HG02938 (cell line): ENCODE measurements around the gene EPHA4.

Experiments
- ATAC-seq: cut with Tn5 transposase; IDR thresholded peaks from one replicate; pipeline ENCODE4 v1.9.1; 2021; ENCODE audit warnings: mild to moderate bottlenecking, moderate library complexity; ENCODE audit not compliant: unreplicated experiment

EPHA4 gene

DNA sequence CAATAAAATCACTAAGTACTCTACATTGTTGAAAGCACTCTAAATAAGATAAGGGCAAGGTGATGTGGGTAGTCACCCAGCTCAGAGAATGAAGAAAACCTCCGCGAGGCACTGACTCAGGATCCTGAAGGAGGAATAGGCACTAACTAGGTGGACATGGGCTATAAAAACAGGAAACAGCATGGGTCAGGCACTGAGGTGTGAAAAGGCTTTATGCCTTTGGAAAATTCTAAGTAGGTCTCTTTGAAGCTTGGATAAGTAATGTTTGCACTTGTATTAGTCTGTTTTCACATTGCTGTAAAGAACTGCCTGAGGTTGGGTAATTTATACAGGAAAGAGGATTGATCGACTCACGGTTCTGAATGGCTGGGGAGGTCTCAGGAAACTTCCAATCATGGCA, 161.6 kb downstream of the EPHA4 start:
- no peak for ATAC-seq

DNA sequence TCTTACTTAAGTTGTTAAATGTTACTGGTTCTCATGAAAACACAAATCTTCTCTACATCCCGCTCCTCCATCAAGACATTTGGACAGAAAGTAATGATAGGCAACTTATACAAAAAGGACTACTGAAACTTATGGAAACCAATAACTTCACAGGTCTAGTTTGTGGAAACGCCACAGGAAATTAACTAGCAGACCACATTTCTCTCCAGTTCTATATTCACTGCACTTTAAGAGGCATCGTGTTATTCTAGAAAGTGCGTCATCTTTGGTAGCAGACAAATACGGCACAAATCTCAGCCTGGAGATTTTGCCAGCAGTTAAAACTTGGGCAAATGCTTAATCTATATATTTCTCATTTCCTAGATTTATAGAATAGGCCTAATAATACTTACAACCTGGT, 164.3 kb downstream of the EPHA4 start:
- ATAC-seq = no peak

GRCh38 chr2:221405521-221405920, 166.6 kb downstream of the EPHA4 start:
- ATAC-seq = no peak

DNA sequence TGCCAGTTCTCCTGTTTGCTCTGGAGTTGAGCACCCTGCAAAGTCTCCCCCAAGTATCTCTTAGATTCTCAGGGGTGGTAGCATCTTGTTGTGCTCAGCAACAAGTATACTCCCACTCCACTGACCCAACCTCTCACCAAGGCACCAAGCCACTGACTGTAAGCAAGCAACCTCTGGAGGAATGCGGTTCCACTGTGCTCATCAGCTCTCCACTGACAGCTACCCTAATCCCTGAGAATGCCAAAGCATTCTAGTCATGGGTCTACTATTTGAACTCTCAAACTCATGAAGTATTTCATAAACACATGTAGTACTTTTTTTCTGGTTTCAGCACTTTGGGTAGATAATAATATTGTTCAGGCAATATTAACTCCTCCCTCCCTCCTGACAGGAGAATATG, 170.0 kb downstream of the EPHA4 start:
- ATAC-seq = no peak

DNA sequence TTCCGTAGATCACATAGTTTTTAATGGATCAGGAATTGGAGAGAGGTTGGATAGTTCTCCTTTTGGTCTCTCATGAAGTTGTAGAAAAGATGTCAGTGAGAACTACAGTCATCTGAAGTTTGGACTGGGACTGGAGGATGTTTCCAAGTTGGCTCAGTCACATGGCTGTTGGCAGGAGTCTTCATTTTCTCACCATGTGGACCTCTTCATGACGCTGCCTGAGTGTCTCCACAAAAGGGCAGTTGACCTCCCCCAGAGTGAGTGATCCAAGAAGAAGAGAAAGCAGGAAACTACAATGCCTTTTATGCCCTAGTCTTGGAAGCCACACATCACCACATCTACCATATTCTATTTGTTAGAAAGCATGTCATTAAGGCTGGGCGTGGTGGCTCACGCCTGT, 171.7 kb downstream of the EPHA4 start:
- no peak for ATAC-seq

GRCh38 chr2:221399183-221399582, 172.9 kb downstream of the EPHA4 start:
- ATAC-seq = no peak

GRCh38 chr2:221397187-221397586, 174.9 kb downstream of the EPHA4 start:
- no peak for ATAC-seq

DNA sequence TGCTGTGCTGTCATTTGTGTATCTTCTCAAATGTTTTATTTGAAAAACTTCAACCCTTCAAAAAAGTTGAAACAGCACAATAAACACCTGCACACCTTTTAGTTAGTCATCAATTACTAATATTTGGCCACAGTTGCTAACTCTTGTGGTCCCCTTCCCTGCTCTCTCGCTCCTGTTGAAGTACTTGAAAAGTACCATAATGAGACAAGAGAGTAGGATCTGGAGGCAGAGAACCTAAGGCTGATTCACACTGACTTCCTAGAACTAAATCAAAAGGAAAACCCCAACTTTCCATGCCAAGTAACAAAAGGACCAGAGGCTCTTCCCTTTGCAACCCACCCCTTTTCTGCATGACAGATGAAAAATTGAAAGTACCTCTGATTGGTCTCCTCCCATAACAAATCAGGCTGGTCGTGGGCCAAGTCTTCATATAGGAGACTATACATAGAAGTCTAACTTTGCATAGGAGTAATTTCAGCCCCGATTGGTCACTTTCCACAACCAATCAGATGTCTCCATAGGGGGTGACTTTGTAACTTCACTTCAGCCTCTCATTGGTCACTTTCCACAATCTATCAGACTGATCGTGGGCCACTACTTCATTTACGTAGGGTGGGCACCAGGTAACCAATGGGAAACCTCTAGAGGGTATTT, 179.7 kb downstream of the EPHA4 start:
- ATAC-seq = no peak

GRCh38 chr2:221390878-221391277, 181.2 kb downstream of the EPHA4 start:
- ATAC-seq = no peak

DNA sequence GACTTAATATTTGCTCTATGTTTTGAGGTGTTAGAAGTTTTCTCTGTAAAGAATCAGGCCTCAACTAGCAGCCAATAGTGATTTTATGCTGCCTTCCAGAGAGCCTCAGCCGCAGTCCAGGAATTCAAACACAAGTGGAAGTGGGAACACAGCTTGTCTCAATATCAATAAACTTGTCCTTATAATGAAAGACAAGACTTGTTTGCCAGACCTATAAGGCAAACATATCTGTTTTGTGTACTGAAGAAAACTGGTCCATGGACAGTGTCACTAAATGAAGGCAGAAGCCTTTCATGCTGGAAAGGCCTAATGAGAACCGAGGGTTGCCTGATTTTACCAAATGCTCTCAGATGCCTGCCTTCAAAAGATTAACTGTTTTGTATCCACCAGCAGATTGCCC, 182.2 kb downstream of the EPHA4 start:
- ATAC-seq = no peak

- no peak for ATAC-seq
These were observed 182.7 kb downstream of the EPHA4 start for GRCh38 chr2:221389421-221389820.

- no peak for ATAC-seq
These were observed 183.2 kb downstream of the EPHA4 start for GRCh38 chr2:221388891-221389290.

DNA sequence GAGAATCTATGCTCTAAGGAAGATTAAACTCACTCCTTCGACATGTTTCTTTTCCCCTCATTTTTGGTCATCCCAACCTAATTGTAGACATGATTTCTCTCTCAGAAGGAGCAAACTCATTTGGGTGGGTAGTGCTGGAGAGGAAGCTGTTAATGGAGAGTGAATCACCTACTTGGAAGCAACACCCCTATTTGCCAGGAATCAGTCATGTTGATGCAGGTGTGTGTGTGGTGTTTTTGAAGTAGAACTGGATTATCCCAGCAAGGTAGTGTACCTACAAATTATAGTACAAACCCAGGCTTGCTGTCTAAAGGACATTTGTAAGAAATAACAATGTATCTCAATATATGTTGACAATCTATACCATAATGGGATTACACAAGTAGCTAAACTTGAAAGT, 186.4 kb downstream of the EPHA4 start:
- ATAC-seq = no peak

- ATAC-seq = no peak
These were observed 190.1 kb downstream of the EPHA4 start for GRCh38 chr2:221381928-221382488.

GRCh38 chr2:221380686-221381085, 191.4 kb downstream of the EPHA4 start:
- ATAC-seq = no peak

- ATAC-seq = no peak
These were observed 192.0 kb downstream of the EPHA4 start for GRCh38 chr2:221380062-221380461.

GRCh38 chr2:221377597-221377996, 194.5 kb downstream of the EPHA4 start:
- no peak for ATAC-seq

GRCh38 chr2:221377066-221377465, 195.0 kb downstream of the EPHA4 start:
- no peak for ATAC-seq

- no peak for ATAC-seq
These were observed 197.9 kb downstream of the EPHA4 start for GRCh38 chr2:221374234-221374633.

DNA sequence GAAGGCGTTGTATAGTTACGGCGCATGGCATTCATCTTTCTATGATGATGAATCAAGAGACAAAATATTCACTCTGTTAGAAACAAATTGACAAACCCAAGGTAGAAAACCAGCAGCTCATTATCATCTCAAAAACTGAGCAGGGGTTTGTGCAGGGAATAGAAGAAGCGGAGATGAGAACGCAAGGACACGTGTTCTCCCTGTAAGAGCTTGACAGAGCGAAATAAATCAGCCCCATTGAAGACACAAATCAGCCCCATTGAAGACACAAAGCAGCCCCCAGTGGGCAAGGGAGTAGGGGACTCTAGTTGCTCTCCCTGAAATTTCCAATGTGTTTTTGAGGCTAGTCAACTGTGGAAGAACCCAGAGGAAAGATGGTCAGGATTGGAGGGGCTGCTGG, 199.2 kb downstream of the EPHA4 start:
- no peak for ATAC-seq

DNA sequence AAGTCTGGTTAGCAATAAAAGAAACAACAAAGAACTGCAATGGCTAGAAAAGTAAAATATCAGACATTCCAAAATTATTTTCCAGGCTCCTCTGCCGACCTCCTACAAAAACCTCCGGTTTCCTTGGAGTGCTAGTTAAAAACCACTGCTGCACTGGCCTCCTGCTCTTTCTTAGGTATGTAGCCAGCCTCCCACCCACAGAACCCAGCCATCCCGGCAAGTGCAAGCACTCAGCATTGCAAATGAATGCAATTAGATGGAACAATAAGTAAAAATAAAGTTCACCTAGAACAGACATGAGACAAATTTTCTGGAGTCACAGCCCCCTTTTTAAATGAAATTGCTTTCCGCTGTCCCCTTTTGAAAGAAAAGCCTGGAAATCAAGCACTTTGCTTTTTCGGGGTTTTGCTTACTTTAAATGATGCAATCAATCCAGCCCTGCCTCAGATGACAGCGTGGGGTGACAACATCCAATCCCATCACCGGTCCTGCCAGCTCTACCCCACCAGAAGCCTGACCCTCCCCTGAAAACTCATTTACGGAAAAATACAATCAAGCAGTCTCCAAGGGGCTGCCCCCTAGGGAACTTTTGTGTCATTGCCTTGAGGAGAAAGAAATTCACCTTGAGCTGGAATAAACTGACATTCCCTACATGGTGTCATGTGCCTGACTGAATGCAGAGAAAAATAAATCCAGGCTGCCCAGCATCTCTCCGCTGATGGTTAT, 199.8 kb downstream of the EPHA4 start:
- ATAC-seq = no peak

DNA sequence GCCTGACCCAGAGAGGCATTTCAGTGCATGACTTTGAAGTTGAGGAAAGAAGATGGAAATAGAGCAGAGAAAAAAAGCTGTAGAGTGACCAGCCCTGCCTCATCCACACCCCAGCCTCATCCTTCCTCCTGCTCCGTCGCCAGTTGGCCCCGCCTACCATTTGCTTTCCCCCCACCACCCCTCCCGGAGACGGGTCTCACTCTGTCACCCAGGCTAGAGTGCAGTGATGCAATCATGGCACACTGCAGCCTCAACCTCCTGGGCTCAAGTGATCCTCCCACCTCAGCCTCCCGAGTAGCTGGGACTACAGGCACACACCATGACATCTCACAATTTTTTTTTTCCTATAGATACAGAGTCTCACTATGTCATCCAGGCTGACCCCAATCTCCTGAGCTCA, 200.8 kb downstream of the EPHA4 start:
- no peak for ATAC-seq

GRCh38 chr2:221370857-221371211, 201.3 kb downstream of the EPHA4 start:
- ATAC-seq = no peak
